K562 (cell line): ENCODE data around the gene USP2. TPM values are rescaled to one million over a fixed set of nuclear protein-coding genes. Genes with fewer than 3 reads are reported as not detected.

Experiments used
- ATAC-seq: fragments of 200-7000 bp; cut with Tn5 transposase; 3 replicates; pipeline ENCODE4 v1.9.1; 2020; ENCODE audit warnings: moderate library complexity
- BruUV-seq: library from RNA; stranded (reverse); fragments of 400-500 nt; replicated peaks from 2 replicates; lab custom pipeline; 2021; lab: Mats Ljungman, UMichigan
- CTCF ChIA-PET: fragments of 300-600 bp; formaldehyde crosslinking; extraction: SDS; loops from one replicate; lab custom pipeline; 2021; ENCODE audit warnings: low intra/inter-chr PET ratio; lab: Yijun Ruan, JAX
- POLR2A ChIA-PET: fragments of 300-600, 350-650 bp; sonication (Branson Sonifier 250); formaldehyde crosslinking; extraction: SDS; loops from one replicate; lab custom pipeline; 2021; ENCODE audit warnings: antibody characterized with exemption, inconsistent platforms; lab: Yijun Ruan, JAX
- DNase-seq, 4 experiments: peaks; one replicate each; pipeline versions ENCODE4 v3.0.0 to v3.0.0-alpha.2; 2011 to 2018; ENCODE audit warnings: low spot score in 3 of 4, mixed read lengths in 3 of 4; ENCODE audit errors: extremely low read depth in 1 of 4
- FAIRE-seq: peaks from 2 replicates; lab custom pipeline; 2011; peaks lifted over from hg19 to GRCh38; lab: Jason Lieb, UNC
- H2AFZ ChIP-seq: 2 replicates; pipeline ENCODE4 v1.6.0; 2011; ENCODE audit warnings: low read depth, low read length, control low read depth, inconsistent platforms
- H3K27ac ChIP-seq: fragments of 200-600 bp; 3 replicates; pipeline ENCODE4 v1.8.0; 2011; ENCODE audit warnings: low read depth, mild to moderate bottlenecking, control low read depth, inconsistent platforms, low read length, moderate library complexity, mixed read lengths; ENCODE audit errors: extremely low read depth
- H3K27me3 ChIP-seq, 2 experiments: fragments of 300-600 bp in 1 of 2; 2 replicates in 1 of 2; 3 replicates in 1 of 2; pipeline versions ENCODE4 v1.6.0 to v1.8.0; 2011; ENCODE audit warnings: inconsistent platforms in 2 of 2, low read length in 2 of 2, mild to moderate bottlenecking in 1 of 2, mixed read lengths in 1 of 2, moderate library complexity in 1 of 2; ENCODE audit not compliant: control insufficient read depth in 2 of 2, insufficient read depth in 2 of 2
- H3K36me3 ChIP-seq: fragments of 300-600 bp; 3 replicates; pipeline ENCODE4 v1.8.0; 2011; ENCODE audit warnings: mild to moderate bottlenecking, low read length, inconsistent platforms; ENCODE audit not compliant: control insufficient read depth, insufficient read depth
- H3K4me1 ChIP-seq, 2 experiments: fragments of 200-600 bp in 1 of 2; replicated peaks in 1 of 2; 2 replicates in 1 of 2; 3 replicates in 1 of 2; pipeline versions ENCODE4 v1.5.1 to v1.8.0; 2011; ENCODE audit warnings: inconsistent platforms in 2 of 2, low read length in 2 of 2, mild to moderate bottlenecking in 1 of 2, mixed read lengths in 1 of 2, moderate library complexity in 1 of 2; ENCODE audit not compliant: control insufficient read depth in 2 of 2, insufficient read depth in 2 of 2
- H3K4me2 ChIP-seq: 2 replicates; pipeline ENCODE4 v1.6.1; 2011; ENCODE audit warnings: low read length, control low read depth, inconsistent platforms, mixed read lengths; ENCODE audit not compliant: insufficient read depth
- H3K4me3 ChIP-seq: fragments of 200-600 bp; sonication (generic), shearing (Covaris generic); 2 replicates; pipeline ENCODE4 v1.5.1; 2016; ENCODE audit warnings: control low read depth, inconsistent platforms
- H3K79me2 ChIP-seq: fragments of 200-600 bp; 3 replicates; pipeline ENCODE4 v1.8.0; 2011; ENCODE audit warnings: low read length, inconsistent platforms; ENCODE audit not compliant: control insufficient read depth, insufficient read depth
- H3K9ac ChIP-seq, 2 experiments: 2 replicates each; pipeline versions ENCODE4 v1.6.0 to v1.6.1; 2011; ENCODE audit warnings: low read depth in 2 of 2, low read length in 2 of 2, control low read depth in 1 of 2, inconsistent platforms in 1 of 2, mild to moderate bottlenecking in 1 of 2, mixed read lengths in 1 of 2; ENCODE audit not compliant: insufficient read depth in 1 of 2
- H3K9me1 ChIP-seq: one replicate; pipeline ENCODE4 v1.6.0; 2011; ENCODE audit warnings: inconsistent platforms, mild to moderate bottlenecking, low read length, moderate library complexity; ENCODE audit not compliant: control insufficient read depth, insufficient read depth
- H3K9me3 ChIP-seq: replicated peaks from 2 replicates; pipeline ENCODE4 v1.5.1; 2011; ENCODE audit warnings: low read depth, low read length, inconsistent platforms; ENCODE audit not compliant: control insufficient read depth, insufficient read depth
- H4K20me1 ChIP-seq: replicated peaks from 2 replicates; pipeline ENCODE4 v1.6.1; 2011; ENCODE audit warnings: low read length, inconsistent platforms, mixed read lengths; ENCODE audit not compliant: control insufficient read depth, insufficient read depth
- ASH1L ChIP-seq: fragments of 450-650 bp; IDR thresholded peaks from 2 replicates; pipeline ENCODE4 v1.6.1; 2018; ENCODE audit warnings: borderline replicate concordance, mild to moderate bottlenecking, low read depth; ENCODE audit not compliant: partially characterized antibody
- CAMTA2 ChIP-seq: fragments of 250-450 bp; sonication (Bioruptor Pico); conservative IDR thresholded peaks from 2 replicates; pipeline ENCODE4 v1.5.1; 2022
- CHD1 ChIP-seq: fragments of 200-600 bp; sonication (generic); IDR thresholded peaks from one replicate; pipeline ENCODE4 v1.6.1; 2012; ENCODE audit warnings: mild to moderate bottlenecking, moderate library complexity, low read length, inconsistent platforms
- E2F6 ChIP-seq, 2 experiments: IDR thresholded peaks; 2 replicates each; pipeline ENCODE4 v1.6.1; 2011; ENCODE audit warnings: borderline replicate concordance in 1 of 2, control low read depth in 1 of 2, low read depth in 1 of 2, low read length in 1 of 2, mild to moderate bottlenecking in 1 of 2, mixed read lengths in 1 of 2, moderate library complexity in 1 of 2; ENCODE audit not compliant: insufficient read depth in 1 of 2, insufficient read length in 1 of 2, poor library complexity in 1 of 2, severe bottlenecking in 1 of 2; ENCODE audit errors: extremely low read depth in 1 of 2
- GABPB1 ChIP-seq: sonication (generic); formaldehyde crosslinking; IDR thresholded peaks from 2 replicates; pipeline ENCODE4 v1.8.0; 2022; ENCODE audit warnings: mild to moderate bottlenecking, missing genetic modification reagents
- ILF3 ChIP-seq: fragments of 450-650 bp; IDR thresholded peaks from 2 replicates; pipeline ENCODE4 v1.6.1; 2018; ENCODE audit warnings: antibody characterized with exemption, mild to moderate bottlenecking, moderate library complexity, borderline replicate concordance
- NR0B1 ChIP-seq: fragments of 450-650 bp; IDR thresholded peaks from one replicate; pipeline ENCODE4 v1.6.1; 2018; ENCODE audit warnings: mild to moderate bottlenecking, moderate library complexity; ENCODE audit not compliant: partially characterized antibody
- RBFOX2 ChIP-seq: fragments of 200-400 bp; formaldehyde crosslinking; IDR thresholded peaks from 2 replicates; pipeline ENCODE4 v1.6.1; 2017; ENCODE audit warnings: low read depth, mild to moderate bottlenecking, low read length, moderate library complexity
- SMC3 ChIP-seq: conservative IDR thresholded peaks from 2 replicates; pipeline ENCODE4 v1.6.1; 2011; ENCODE audit warnings: low read depth, low read length, improper control_type of control experiment; ENCODE audit not compliant: insufficient read depth
- SNRNP70 ChIP-seq: fragments of 200-400 bp; formaldehyde crosslinking; optimal IDR thresholded peaks from 2 replicates; pipeline ENCODE3; 2017; ENCODE audit warnings: low read depth, low read length
- ZNF146 ChIP-seq: IDR thresholded peaks from one replicate; pipeline ENCODE4 v1.6.1; 2018; ENCODE audit warnings: missing compliant biosample characterization; ENCODE audit not compliant: unreplicated experiment
- ZNF175 ChIP-seq: fragments of 200-800 bp; sonication (Bioruptor generic); IDR thresholded peaks from 2 replicates; pipeline ENCODE4 v1.6.1; 2016; ENCODE audit warnings: low read depth, mild to moderate bottlenecking, missing genetic modification characterization, missing compliant biosample characterization
- ZNF449 ChIP-seq: fragments of 250-450 bp; sonication (Bioruptor Pico); IDR thresholded peaks from 2 replicates; pipeline ENCODE4 v1.8.0; 2022; ENCODE audit warnings: moderate library complexity, mild to moderate bottlenecking, inconsistent platforms
- ZNF511 ChIP-seq: sonication (generic); formaldehyde crosslinking; IDR thresholded peaks from 2 replicates; pipeline ENCODE4 v1.8.0; 2022; ENCODE audit warnings: mild to moderate bottlenecking, missing genetic modification reagents
- ZNF561 ChIP-seq: fragments of 450-650 bp; formaldehyde crosslinking; conservative IDR thresholded peaks from 2 replicates; pipeline ENCODE4 v1.4.0; 2020; ENCODE audit warnings: mild to moderate bottlenecking, moderate library complexity
- WGBS: fragments of 100-300 bp; shearing (Covaris generic); methylation state at CpG from one replicate; pipeline ENCODE4 v1.1.6; 2016; ENCODE audit warnings: low coverage, mixed read lengths; ENCODE audit not compliant: insufficient coverage; ENCODE audit errors: missing lambda C conversion rate; 5-methylcytosine and 5-hydroxymethylcytosine counted together
- in situ Hi-C: fragments of 300-500 bp; cut with MboI; formaldehyde crosslinking; loops from 4 replicates; pipeline ENCODE4 v1.15.0; 2018; ENCODE audit warnings: inconsistent platforms, mixed read lengths
- intact Hi-C: fragments of 100-400 bp; cut with micrococcal nuclease; formaldehyde crosslinking; loops from 2 replicates; pipeline ENCODE4 v1.14.2; 2022
- polyA plus RNA-seq, 8 experiments: library from polyadenylated mRNA; depleted of rRNA in 4 of 8; stranded (reverse) in 5 of 8; unstranded in 3 of 8; fragments of >200 nt; fragmentation: Nextera tagmentation in 2 of 8; fragmentation: Illumina TruSeq in 1 of 8; extraction: Ambion mirVana in 2 of 8; extraction: Trizol in 1 of 8; gene quantifications; 2 replicates each; pipeline versions ENCODE4 v1.2.1 to v1.2.3, GENCODE V29; 2011 to 2014; ENCODE audit warnings: inconsistent platforms in 1 of 8, missing spikeins in 1 of 8
- total RNA-seq, 7 experiments: library from RNA; depleted of rRNA in 6 of 7; stranded (reverse); fragments of >200 nt in 6 of 7; fragmentation: Illumina TruSeq in 2 of 7; extraction: Trizol in 2 of 7; gene quantifications; 2 replicates each; pipeline versions ENCODE4 v1.2.1 to v1.2.3, GENCODE V29; 2011 to 2021; ENCODE audit warnings: low replicate concordance in 1 of 7
- TF ChIP-seq, protein P1 (sequence below): fragments of 250-450 bp; sonication (Bioruptor Pico); IDR thresholded peaks from 2 replicates; pipeline ENCODE4 v1.9.0; 2021; ENCODE audit warnings: mild to moderate bottlenecking

The USP2 gene
- total and polyA plus RNA-seq, 9 of the 15 experiments (the other 6 are each of a cell fraction or from before 2014, with no cell fraction given) = 2.8 to 16.9 (median 3.9) TPM

DNA sequence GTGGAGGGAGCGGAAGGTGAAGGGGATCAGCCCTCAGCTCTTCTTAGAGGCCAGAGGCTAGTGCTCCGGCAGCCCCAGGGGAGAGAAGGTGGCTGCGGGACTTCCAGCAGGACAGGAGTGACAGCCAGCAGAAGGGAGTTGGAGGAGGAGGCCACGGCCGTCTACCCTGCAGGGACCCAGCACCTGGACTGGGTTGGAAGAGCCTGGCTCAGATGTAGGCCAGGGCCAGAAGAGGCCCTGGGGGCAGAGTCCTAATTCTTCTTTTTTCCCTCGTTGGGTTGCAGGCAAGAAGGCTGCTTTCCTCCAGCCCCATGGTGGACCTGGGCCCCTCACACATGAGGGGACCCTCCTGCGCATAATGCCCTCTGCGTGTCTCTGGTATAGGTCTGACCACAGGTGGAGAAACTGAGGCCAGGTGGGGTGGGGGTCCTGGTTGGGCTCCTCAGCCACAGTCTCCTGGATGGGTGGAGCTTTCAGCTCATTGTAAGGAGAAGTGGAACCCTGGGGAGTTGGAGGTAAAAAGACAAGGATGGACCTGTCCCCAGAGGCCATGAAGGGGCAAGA, 62.3 kb downstream of the USP2 start:
- H3K27ac ChIP-seq = peak overlapping the region; percentile 93
- 0 out of 2 replicates have a peak, but pooled peaks cover 6% of the 10 kb centered on the region for H4K20me1 ChIP-seq
- in situ Hi-C loops = no loop called here
- DNase-seq (no peak), FAIRE-seq (no peak), ATAC-seq (peak; percentile 5)
- WGBS = 25% methylated on average over 8 of the region's 8 CpGs
- H3K4me3 ChIP-seq = peak overlapping the region; percentile 48
- H3K36me3 ChIP-seq = peaks cover 9% of the 10 kb centered on the region; the same call in 2 of the 3 replicates
- H3K4me2 ChIP-seq = peak overlapping the region; percentile 92
- H2AFZ ChIP-seq = peak overlapping the region; percentile 65
- peaks cover 50 to 82% of the 10 kb centered on the region in 2 experiments for H3K4me1 ChIP-seq
- H3K79me2 ChIP-seq = peaks cover 29% of the 10 kb centered on the region; the same call in 2 of the 3 replicates
- intact Hi-C loops = loop anchor here (2.0 to 5.0 kb wide), 2 partner anchors 112 to 407 kb away; partner anchors contain the start of gene CBL
- BruUV-seq = TSS peak; percentile 86
- POLR2A ChIA-PET = interaction anchor here (0.6 to 5.1 kb wide), 7 partner anchors 10 to 224 kb away, joined by 3 to 22 read pairs (median 4); partner anchors contain the start of gene USP2
- no peaks in the 10 kb centered on the region for H3K9me1 ChIP-seq
- H3K9me3 ChIP-seq = no peaks in the 10 kb centered on the region
- H3K9ac ChIP-seq = peak overlapping the region; percentile 79 to 91
- no peaks in the 10 kb centered on the region; a peak in 1 of 5 replicates for H3K27me3 ChIP-seq
- CTCF ChIA-PET = no interaction called here
- TF ChIP-seq ZNF511 (CRISPR knock-in tag) (peak; percentile 37; the same call in 1 of the 2 replicates), SMC3 (no peak), ZNF449 (CRISPR knock-in tag) (no peak), ILF3 (no peak), CHD1 (peak; percentile 41), NR0B1 (no peak), GABPB1 (CRISPR knock-in tag) (no peak), RBFOX2 (peak; percentile 70), ASH1L (no peak), CAMTA2 (no peak), SNRNP70 (no peak), ZNF175 (CRISPR knock-in tag) (no peak), E2F6 (IDR thresholded peaks at IDR 0.05; ENCODE audit: borderline replicate concordance in 1 of 2, extremely low read depth in 1 of 2, insufficient read depth in 1 of 2, insufficient read length in 1 of 2, low read depth in 1 of 2, low read length in 1 of 2, poor library complexity in 1 of 2, severe bottlenecking in 1 of 2) (peak in 1 of 2 experiments; percentile 6), ZNF146 (CRISPR knock-in tag) (peak; percentile 5), ZNF561 (CRISPR knock-in tag) (no peak)
- TF ChIP-seq, protein P1, sequence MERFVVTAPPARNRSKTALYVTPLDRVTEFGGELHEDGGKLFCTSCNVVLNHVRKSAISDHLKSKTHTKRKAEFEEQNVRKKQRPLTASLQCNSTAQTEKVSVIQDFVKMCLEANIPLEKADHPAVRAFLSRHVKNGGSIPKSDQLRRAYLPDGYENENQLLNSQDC = no peak
